ENCODE results near the gene CAMK2A.

DNA sequence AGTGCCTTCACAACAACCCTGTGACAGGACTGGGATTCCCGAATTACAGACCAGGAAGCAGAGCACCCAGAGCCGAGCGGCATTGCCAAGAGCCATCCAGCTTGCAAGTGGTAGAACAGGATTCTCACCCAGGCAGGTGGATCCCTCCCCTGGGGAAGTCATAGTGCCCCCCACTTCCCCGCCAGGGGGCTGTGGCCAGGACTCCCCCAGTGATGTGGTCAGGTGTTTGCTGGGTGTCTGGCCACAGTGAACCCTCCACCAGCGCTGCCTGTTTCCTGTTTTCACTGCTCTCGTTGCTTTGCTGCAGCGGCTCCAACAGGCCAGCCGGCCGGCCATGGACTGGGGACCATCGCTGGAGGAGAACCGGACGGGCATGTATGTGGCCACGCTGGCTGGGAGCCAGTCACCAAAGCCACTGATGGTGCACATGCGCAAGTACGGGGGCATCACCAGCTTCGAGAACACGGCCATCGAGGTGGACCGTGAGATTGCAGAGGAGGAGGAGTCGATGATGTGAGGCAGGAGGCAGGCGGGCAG lies 80.4 kb downstream of the CAMK2A start:
- TF ChIP-seq POLR2A (IDR thresholded peaks at IDR 0.05) (peak in 1 of 4 donors; percentile 59), EP300 (IDR thresholded peaks at IDR 0.05) (peak in 1 of 4 donors; percentile 1)
- TF ChIP-seq, protein P1, sequence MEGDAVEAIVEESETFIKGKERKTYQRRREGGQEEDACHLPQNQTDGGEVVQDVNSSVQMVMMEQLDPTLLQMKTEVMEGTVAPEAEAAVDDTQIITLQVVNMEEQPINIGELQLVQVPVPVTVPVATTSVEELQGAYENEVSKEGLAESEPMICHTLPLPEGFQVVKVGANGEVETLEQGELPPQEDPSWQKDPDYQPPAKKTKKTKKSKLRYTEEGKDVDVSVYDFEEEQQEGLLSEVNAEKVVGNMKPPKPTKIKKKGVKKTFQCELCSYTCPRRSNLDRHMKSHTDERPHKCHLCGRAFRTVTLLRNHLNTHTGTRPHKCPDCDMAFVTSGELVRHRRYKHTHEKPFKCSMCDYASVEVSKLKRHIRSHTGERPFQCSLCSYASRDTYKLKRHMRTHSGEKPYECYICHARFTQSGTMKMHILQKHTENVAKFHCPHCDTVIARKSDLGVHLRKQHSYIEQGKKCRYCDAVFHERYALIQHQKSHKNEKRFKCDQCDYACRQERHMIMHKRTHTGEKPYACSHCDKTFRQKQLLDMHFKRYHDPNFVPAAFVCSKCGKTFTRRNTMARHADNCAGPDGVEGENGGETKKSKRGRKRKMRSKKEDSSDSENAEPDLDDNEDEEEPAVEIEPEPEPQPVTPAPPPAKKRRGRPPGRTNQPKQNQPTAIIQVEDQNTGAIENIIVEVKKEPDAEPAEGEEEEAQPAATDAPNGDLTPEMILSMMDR (IDR thresholded peaks at IDR 0.05), result peak in 3 of 6 experiments; percentile 6 to 16 (median 14)

Data from upper lobe of left lung (tissue), 4 donors.